HG02678 (cell line): ENCODE measurements around the gene FIS1.
"Not testable (repeated sequence)": the region's sequence is repeated elsewhere in the genome, so short reads cannot be mapped to it uniquely, and the experiment has no call there.

Experiments used
- ATAC-seq: cut with Tn5 transposase; IDR thresholded peaks from one replicate; pipeline ENCODE4 v1.9.1; 2021; ENCODE audit warnings: mild to moderate bottlenecking, moderate library complexity; ENCODE audit not compliant: unreplicated experiment

FIS1 gene

GRCh38 chr7:101244375-101245146 is at the start of gene FIS1:
Gene FIS1, minus strand, starts transcription at chr7:101245081. Its CDS starts 77 bp downstream, at chr7:101245004.
- ATAC-seq = peak; percentile 93

- ATAC-seq = no peak
Observed at GRCh38 chr7:101294039-101294831, 49.4 kb upstream of the FIS1 start.

- ATAC-seq = not testable (repeated sequence)
Observed at GRCh38 chr7:101293069-101294021, 48.5 kb upstream of the FIS1 start.

GRCh38 chr7:101292566-101292965 is 47.7 kb upstream of the FIS1 start:
- ATAC-seq = not testable (repeated sequence)

- not testable (repeated sequence) for ATAC-seq
Observed at GRCh38 chr7:101290186-101291037, 45.5 kb upstream of the FIS1 start.

- not testable (repeated sequence) for ATAC-seq
Observed at GRCh38 chr7:101289687-101290086, 44.8 kb upstream of the FIS1 start.

- no peak for ATAC-seq
Observed at GRCh38 chr7:101288439-101288838, 43.6 kb upstream of the FIS1 start.

GRCh38 chr7:101287032-101287431 is 42.2 kb upstream of the FIS1 start:
- ATAC-seq = no peak

GRCh38 chr7:101285880-101286279 is 41.0 kb upstream of the FIS1 start:
- not testable (repeated sequence) for ATAC-seq

GRCh38 chr7:101285171-101285570 is 40.3 kb upstream of the FIS1 start:
- no peak for ATAC-seq

GRCh38 chr7:101280912-101281311 is 36.0 kb upstream of the FIS1 start:
- ATAC-seq = not testable (repeated sequence)

GRCh38 chr7:101278461-101279292 is 33.8 kb upstream of the FIS1 start:
- no peak for ATAC-seq

- no peak for ATAC-seq
Observed at GRCh38 chr7:101277155-101277554, 32.3 kb upstream of the FIS1 start.

- ATAC-seq = no peak
Observed at GRCh38 chr7:101273206-101273605, 28.3 kb upstream of the FIS1 start.

GRCh38 chr7:101271021-101271420 is 26.1 kb upstream of the FIS1 start:
- no peak for ATAC-seq

GRCh38 chr7:101269664-101270063 is 24.8 kb upstream of the FIS1 start:
- no peak for ATAC-seq

- no peak for ATAC-seq
Observed at GRCh38 chr7:101265622-101266516, 21.0 kb upstream of the FIS1 start.

GRCh38 chr7:101264102-101264706 is 19.3 kb upstream of the FIS1 start:
- ATAC-seq = not testable (repeated sequence)
